ENCODE measurements around the gene CCDC134. TPM values are rescaled to one million over a fixed set of nuclear protein-coding genes. Genes with fewer than 3 reads are reported as not detected.

The CCDC134 gene
- total RNA-seq, 1 donor from 2014 or later: 4.1 TPM

DNA sequence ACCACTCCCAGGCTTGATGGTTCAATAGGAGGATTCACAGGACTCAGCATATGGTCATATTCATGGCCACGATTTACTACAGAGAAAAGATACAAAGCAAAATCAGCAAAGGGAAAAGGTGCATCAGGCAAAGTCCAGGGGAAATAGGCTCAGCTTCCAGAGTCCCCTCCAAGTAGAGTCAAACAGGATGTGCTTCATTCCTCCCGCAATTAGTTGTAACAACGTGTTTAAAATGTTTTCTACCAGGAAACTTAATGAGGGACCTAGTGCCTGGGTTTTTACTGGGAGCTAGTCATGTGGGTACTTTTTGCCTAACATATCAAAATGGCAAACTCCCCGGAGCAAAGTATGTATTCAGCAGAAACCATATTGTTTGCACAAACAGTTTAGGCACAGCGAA, 17.5 kb downstream of the CCDC134 start:
- ATAC-seq (no peak), DNase-seq (ENCODE audit: missing footprints) (no peak)
- intact Hi-C loops (cut with DNase I): no loop called here

DNA sequence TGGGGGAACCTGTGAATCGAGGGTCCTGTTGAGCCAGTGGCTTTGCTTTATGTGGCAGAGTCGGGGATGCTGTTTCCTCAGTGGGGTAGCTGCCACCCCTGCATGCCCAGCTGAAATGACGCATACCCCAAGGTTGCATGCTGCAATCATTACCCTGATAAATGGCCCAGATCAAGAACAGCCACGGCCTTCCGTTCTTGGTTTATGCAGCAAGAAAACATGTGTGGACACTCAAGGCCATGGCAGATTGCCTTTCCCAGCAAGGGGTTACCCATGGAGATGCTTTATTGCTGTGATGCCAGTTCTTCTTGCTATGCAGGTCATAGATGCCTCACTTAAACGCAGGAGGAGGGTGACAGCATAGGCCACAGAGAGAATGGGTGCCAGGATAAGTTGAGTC, 18.1 kb downstream of the CCDC134 start:
- DNase-seq (ENCODE audit: missing footprints): no peak
- intact Hi-C loops (cut with DNase I): no loop called here
- no peak for ATAC-seq

DNA sequence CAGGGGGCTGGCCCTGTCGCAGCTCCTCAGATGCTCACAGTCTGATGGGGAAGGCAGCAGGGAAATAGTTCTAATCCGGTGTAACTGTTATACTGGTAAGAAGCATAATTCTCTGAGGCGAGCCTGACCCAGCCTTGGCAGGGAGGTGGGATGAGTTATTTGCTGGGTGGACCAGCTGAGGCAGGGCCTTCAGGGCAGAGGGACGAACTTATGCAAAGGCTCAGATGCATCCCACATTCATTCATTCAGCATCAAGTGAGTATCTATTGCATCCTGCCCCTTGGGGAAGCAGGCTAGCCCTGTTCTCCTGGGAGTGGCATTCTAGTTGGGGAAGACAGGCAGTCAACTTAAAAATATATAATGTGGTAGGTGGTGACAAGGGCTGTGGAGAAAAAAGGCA, 18.8 kb downstream of the CCDC134 start:
- ATAC-seq (no peak), DNase-seq (ENCODE audit: missing footprints) (no peak)
- intact Hi-C loops (cut with DNase I): no loop called here

DNA sequence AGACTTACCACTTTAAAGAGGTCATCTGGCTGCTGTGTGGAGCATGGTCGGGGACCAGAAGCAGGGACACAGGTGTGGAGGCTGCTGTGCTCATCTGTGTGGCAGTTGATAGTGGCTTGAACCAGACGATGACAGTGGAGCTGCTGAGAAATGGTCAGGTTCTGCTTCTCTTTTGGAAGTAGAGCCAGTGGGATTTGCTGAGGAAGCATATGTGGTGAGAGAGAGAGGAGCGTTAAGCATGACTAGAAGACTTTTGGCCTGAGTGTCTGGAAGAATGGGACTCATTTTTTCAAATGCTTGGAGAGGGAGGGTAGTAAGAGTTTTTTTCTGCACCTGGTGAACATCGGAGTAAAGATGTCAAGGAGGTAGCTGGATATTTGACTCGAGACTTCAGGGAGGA, 20.0 kb downstream of the CCDC134 start:
- no peak for DNase-seq (ENCODE audit: missing footprints)
- ATAC-seq: no peak
- intact Hi-C loops (cut with DNase I): no loop called here

DNA sequence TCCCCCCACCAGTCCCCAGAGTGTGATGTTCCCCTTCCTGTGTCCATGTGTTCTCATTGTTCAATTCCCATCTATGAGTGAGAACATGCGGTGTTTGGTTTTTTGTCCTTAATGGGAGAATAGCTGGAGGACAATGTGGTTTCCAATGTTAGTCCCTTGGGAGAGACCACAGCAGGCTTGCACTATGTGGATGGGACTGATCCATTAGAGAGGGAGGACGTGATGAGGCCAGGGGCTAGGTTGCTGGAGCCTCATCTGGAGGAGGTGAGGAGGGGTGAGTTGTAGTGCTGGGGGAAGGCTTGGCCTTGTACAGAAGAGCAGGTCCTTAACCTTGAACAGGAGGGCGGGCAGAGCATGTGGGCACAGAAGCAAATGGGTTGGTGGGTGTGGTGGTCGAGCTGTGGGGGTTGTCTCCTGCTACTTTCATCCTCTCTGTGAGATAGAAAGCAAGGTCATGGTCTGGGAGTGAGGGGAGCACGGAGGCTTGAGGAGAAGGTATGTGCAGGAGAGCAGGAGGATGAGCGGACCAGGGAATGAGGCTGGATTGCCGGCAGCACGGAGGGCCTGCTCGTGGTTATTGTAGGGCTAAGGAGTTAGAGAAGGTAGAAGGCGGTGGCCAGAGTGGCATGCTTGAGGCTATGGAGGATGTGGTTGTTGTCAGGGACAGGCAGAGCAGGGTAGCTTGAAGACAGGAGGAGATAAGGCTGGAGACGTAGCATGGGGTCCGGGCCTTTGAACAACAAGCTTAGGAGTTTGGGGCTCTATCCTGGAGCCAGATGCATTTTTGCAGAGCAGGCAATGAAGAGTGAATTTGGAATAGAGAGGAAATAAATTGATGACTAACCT, 21.2 kb downstream of the CCDC134 start:
- no peak for ATAC-seq
- intact Hi-C loops (cut with DNase I): no loop called here
- DNase-seq (ENCODE audit: missing footprints): no peak

DNA sequence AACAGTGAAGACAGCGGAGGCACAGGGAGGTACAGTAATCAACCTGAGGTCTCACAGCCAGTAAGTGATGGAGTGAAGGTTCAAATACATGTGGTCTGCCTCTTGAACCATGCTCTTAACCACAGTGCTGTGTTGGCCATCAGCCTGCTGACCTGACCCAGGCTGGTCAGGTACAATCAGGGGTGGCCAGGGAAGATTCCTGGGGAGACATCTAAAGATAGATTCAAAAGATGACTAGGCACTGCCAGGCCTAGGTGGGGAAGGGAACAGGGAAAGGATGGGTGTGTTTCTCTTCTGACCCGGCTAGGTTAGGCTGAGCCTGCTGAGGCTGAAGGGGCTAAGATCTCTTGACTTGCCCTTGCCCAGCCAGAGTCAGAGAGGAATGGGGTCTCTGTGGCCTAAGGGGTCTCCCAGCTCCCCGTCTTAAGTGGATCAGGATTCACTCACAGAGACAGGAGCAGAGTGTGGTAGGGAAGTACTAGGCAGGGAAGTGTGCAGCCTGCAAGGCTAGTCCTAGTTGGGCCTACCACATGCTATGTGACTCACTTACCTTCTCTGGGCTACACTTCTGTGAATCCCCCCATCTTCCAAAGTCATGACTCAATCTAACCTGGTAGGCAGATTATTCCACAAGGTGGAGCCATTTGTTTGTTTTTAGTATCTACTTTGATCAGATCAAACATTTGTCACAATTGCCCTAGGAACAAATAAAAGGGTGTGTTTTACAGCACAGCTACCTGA, 22.0 kb downstream of the CCDC134 start:
- DNase-seq (ENCODE audit: missing footprints) (no peak), ATAC-seq (peak; percentile 16)
- intact Hi-C loops (cut with DNase I): loop anchor here (1.0 kb wide), 1 partner anchor 119 kb away; no protein-coding TSS in a partner anchor

DNA sequence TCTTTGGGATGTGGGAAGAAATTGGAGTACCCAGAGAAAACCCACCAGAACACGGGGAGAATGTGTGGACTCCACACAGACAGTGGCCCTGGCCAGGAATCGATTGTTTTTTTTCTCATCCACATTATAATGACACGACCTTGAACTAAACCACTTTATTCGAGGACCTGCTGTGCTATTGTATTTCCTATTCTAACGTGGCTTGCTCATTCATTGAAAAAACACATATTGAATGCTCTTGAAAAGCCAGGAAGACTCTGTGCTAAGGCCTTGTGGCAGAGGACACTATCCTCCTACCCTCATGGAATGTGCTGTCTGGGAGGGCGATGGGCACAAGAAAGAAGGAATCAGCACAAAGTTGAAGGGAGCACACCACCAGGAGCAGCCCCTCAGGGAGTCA, 23.3 kb downstream of the CCDC134 start:
- ATAC-seq: no peak
- intact Hi-C loops (cut with DNase I): loop anchor here (1.0 kb wide), 1 partner anchor 118 kb away; no protein-coding TSS in a partner anchor
- no peak for DNase-seq (ENCODE audit: missing footprints)

DNA sequence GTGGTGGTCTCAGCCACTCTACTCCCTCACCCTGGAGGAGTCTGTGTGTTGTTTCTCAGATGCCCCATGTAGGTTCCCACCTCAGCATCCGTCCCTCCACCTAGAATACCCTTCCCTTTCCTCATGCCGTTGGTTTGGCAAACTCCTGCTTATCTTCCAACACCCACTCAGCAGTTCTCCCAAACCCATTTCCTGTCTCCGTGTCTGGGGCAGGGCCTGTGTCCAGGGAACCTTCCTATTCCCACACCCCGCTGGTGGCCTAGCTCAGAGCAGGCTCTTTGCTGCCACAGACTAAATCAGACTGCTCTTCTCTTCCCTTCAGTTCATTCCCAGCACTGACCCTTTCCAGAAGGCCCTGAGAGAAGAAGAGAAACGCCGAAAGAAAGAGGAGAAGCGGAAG, 24.9 kb downstream of the CCDC134 start:
- intact Hi-C loops (cut with DNase I): no loop called here
- ATAC-seq: no peak
- no peak for DNase-seq (ENCODE audit: missing footprints)

DNA sequence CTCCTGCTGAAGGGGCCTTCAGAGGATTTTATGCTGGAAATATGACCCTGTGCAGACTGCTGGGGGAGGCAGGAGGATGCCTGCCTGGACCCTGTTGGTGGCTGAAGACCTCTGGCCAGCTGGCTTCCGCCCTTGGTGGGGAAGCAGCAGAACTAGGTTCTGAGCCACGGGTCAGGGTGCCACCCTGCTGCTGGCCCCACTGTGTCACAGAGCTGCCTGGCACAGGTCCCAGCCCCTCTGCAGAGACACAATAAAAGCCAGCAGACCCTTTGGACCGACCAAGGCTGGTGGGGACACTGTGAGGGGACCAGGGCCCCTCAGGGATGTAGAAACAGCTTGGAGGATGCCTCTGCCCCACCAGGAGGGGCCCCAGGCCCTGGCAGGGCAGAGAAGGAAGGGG, 25.5 kb downstream of the CCDC134 start:
- intact Hi-C loops (cut with DNase I): no loop called here
- no peak for DNase-seq (ENCODE audit: missing footprints)
- ATAC-seq: peak; percentile 8

DNA sequence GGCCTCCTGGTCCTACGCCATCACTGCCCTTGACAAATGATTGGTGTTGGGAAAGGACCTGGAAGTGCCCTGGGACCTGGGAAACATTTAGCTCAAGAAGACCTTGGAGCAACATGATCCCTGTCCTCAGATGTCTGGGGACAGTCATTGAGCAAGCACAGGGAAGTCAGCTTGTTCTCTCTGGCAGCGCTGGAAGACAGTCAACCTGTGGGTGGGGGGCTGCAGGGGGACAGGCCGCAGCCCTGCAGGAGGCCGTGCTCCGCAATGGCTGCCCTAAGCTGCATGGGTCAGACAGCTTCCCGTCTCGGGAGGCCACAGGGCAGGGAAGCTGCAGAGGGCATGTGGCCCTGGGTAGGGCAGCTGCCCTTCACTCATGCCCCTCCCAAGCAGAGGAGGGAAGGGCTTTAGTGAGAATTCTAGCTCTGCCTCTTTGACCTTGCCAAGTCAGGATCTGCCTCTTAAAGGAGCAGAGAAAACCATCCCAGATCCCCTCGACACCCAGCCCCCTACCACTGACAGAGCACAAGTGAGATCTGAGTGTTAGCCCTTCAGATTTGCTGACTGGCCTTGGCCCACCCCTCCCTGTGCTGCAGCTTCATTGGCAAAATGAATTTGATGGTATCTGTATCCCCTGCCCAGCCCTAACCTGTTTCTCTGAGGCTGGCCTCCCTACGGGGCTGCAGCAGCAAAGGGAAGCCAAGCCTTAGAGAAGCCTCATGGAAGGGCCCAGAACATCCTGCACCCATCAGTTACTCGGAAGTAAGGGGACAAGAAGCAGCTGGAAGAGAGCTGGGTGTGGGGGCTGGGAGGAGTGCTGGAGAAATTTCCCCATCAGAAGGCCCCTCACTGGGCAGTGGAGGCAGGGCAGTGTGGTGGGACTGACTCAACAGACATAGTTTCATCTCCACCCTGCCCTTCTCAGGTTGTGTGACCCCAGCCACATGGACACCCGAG, 26.2 kb downstream of the CCDC134 start:
- intact Hi-C loops (cut with DNase I): no loop called here
- ATAC-seq (peak; percentile 60), DNase-seq (ENCODE audit: missing footprints) (no peak)

DNA sequence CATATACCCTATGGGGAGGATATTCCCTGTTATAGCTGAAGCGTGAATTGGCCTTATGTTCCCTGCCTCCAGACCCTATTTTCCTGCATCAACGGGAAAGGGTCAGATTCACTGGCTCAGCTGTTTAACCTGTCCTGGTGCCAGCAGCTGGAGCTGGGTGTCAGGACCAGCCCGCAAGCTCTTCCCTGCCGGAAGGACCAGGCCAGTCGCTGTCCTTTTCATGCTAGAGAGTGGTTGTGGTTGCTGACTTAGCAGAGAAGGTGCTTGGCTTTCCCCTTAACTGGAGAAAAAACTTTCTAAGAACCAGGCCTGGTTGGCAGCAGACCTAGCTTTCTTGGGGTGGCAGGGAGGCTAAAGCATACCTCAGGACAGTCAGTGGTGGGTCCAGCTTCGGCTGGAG, 27.2 kb downstream of the CCDC134 start:
- no peak for DNase-seq (ENCODE audit: missing footprints)
- intact Hi-C loops (cut with DNase I): no loop called here
- no peak for ATAC-seq

DNA sequence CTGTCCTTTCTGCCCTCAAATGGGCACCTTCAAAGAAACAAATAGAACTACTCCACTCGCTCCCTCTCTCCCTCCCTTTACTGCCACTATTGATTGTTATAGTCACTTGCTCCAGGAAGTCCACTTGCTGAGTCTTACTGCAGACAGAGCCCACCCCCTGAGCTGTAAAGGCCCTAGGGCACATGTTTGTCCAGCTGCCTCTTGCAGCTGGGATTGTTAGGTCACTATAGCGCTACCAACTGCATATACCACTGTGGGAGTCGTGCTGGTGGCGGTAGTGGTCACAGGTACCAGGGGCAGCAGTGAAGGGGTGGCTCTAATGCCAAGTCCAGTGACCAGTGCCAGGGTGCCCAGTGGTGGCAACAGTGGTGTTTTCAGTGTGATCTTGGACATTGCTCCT, 28.0 kb downstream of the CCDC134 start:
- ATAC-seq (no peak), DNase-seq (ENCODE audit: missing footprints) (no peak)
- intact Hi-C loops (cut with DNase I): no loop called here

DNA sequence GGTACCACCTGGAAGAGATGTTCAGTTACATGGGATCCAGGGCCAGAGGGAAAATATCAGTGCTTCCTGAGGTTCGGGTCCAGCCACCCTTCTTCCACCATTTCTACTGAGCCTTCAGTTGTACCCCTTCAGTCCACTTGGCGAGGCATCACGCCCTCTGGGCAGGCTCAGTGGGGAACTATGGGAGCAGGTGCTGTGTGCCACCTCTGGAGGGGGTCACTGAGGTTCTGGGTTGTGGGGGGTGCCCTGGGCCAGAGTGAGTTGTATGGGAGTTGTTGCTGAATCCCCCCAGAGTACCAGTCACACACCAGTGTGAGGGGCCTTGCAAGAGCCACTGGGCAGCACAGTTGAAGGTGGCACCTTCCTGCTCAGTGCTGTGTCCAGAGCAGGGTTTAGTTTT, 29.7 kb downstream of the CCDC134 start:
- ATAC-seq: no peak

DNA sequence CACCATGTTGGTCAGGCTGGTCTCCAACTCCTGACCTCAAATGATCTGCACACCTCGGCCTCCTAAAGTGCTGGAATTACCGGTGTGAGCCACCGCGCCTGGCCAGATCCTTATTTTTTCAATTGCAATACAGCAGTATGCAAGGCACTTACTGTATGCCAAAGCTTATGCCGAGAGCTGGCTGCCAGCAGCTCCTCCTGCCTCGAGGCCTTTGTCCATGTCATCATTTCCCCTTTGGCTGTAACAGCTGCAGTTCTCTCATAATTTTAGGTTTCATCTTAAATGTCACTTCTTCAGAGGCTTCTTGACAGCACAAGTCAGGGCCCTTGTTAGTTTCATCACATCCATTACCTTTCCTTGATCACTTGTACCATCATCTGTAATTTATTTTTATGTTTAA, 30.9 kb downstream of the CCDC134 start:
- no peak for ATAC-seq
- intact Hi-C loops (cut with DNase I): loop anchor here (5.0 kb wide), 1 partner anchor 41 kb away; no protein-coding TSS in a partner anchor
- DNase-seq (ENCODE audit: missing footprints): no peak

More for the DNA sequence above, 29.7 kb downstream of the CCDC134 start:
- intact Hi-C loops (cut with DNase I): loop anchor here (5.0 kb wide), 1 partner anchor 42 kb away; no protein-coding TSS in a partner anchor
- DNase-seq (ENCODE audit: missing footprints): no peak

DNA sequence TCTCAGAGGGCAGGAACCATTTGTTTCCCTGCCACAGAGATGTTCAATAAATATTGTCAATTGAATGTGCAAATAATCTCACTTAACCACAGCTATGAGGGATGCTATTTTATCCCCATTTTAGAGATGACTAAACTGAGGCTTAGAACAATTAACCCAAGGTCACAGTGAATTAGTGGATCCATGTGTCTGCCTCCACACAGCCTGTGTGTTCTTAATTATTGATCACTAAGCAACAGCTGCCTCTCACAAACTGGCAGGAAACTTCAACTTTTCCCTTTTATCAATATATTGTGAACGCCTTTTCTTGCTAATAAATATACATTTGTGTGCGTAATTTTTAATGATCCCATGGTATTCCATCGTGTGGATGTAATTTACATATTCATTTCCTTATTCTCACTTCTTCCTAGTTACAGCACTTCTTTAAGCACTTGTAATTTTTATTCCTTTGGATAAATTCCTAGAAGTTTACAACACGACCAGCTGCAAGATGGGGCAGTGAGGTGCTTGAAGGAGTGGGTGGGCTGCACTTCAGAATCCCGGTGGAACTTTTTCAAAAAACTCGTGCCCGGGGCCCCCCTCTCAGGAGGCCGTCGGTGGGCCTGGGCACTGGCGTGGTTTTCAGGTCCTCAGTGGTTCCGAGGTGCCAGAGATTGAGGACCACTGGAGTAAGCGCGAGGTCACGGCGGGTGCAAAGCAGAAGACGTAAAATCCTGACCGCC, 31.5 kb downstream of the CCDC134 start:
- no peak for ATAC-seq
- intact Hi-C loops (cut with DNase I): loop anchor here (5.0 kb wide), 1 partner anchor 40 kb away; no protein-coding TSS in a partner anchor
- no peak for DNase-seq (ENCODE audit: missing footprints)

DNA sequence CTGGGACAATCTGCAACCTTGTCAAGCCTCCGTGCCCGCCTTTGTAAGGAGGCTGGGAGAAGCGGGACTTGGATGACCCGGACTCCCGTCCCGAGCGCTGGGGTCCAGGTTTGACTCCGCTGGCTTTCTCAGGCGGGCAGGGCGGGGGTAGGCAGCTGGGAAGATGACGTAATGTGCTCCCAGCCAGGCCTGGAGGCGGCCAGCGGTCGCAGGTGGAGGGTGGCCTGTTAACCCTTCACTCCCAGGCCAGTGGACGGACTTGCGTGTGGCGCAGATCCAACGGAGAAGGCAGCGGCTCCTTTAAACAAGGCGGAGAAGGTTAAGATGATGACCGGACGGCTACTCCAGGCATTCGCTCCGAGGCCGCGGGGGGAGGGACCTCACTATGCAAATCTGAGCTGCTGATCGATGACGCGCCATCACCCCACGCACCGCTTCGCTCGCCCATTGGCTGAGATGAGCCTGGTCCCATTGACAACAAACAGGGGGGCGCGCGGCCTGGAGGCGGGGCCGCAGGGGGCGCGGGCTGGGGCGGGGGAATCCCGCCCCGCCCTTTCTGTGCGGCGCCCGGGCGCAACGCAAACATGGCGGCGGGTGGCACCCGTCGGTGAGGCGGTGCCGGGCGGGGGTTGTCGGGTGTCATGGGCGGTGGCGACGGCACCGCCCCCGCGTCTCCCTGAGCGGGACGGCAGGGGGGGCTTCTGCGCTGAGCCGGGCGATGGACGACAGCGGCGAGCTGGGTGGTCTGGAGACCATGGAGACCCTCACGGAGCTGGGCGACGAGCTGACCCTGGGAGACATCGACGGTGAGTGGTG, 32.3 kb downstream of the CCDC134 start, which contains the start of gene SREBF2:
SREBF2 (plus strand) TSS at position 553 of the 816 bp plus-strand sequence; CDS start at position 719, 166 bp downstream.
- intact Hi-C loops (cut with DNase I): loop anchor here (5.0 kb wide), 1 partner anchor 40 kb away; no protein-coding TSS in a partner anchor
- DNase-seq (ENCODE audit: missing footprints): peak; percentile 100
- ATAC-seq: peak; percentile 97

DNA sequence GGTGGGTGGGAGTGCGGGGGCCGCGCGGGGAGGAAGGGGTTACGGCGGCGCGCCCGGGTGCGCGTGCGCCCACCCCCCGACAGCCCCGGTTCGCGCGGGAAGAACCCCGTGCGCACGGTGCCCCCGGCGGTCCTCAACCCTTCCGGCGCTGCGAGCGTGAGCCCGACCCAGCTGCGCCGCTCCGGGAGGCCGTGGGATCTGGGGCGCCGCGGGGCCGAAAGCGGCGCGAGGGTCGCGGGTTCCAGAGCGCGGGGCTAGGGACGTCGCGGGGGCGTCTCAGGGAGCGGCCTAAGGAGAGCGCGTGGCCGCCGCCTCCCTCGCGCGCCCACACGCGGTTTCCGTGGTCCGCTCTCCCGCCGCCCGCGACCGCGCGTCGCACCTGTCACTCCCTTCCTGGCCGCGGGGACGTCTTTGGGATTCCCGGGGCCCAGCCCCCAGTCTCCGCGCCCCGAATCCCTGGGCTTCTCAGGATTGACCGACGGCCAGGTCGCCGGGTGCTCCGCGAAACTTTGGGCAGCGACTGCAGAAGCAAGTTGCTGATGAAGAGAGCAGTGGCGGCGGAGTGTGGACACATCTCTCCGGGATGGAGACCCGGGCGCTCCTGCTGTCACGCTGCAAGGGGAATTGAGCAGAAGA, 33.0 kb downstream of the CCDC134 start:
- ATAC-seq: peak; percentile 23
- intact Hi-C loops (cut with DNase I): loop anchor here (5.0 kb wide), 1 partner anchor 39 kb away; no protein-coding TSS in a partner anchor
- peak; percentile 75 for DNase-seq (ENCODE audit: missing footprints)
